Cortex of kidney (tissue), 1 donor: ENCODE data around the gene CROCC2.

ENCODE experiments used
- DNase-seq: peaks from one replicate; lab custom pipeline; 2025; lab: John Stamatoyannopoulos, UW

The CROCC2 gene

DNA sequence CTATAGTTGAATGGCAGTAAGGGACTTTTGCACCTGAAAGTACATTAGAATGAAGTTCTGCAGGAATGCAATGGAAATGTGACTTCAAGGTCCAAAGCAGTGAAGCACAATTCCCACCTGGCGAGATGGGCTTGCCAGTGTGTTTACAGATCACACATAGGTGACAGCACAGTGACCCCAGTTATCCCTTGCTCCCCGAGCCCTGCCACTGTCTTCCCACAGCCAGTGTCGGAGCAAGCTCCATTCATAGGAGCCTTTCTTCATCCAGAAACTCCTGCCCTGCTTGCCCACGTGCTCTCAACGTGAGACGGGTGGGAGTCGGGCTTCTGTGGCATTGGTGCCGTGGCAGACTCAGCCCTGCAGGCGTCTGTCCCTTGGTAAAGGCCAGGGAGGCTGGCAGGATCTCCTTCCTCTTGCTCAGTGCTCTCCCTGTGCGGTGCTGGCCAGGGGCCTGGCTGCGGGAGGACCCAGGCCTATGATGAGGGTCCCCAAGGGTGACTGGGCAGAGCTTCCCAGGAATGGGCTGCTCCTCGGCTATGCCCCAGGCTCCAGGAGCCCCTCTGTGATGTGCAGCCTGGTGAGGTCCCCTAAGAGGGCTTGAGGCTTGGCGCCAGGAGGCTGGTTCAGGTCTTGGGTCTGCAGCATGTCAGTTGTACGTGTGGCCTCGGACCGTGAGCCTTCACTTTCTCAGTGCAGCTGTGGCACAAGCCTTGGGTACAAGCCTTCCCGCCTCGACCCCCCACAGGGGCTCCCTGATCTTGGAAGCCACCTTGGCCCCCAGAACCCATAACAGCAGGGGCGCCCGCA is 132.4 kb downstream of the CROCC2 start:
- DNase-seq, result no peak

DNA sequence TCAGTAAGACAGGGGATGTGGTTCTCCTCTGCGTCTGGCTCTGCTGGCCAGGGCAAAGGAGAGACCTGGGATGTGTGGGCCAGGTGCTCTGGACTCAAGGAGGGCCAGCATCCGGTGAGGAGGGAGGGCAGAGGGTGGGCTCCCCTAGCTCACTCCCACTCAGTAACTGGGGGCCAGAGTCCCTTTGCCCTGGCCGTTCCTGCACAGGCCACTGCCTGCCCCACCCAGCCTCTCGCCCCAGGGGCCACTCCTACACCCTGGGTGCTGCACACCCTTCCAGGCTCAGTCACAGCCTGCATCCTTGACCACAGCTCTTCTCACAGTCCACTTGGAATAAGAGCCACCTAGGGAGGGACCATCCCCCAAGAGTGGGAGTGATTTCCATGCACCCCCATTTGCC is 133.3 kb downstream of the CROCC2 start:
- no peak for DNase-seq

DNA sequence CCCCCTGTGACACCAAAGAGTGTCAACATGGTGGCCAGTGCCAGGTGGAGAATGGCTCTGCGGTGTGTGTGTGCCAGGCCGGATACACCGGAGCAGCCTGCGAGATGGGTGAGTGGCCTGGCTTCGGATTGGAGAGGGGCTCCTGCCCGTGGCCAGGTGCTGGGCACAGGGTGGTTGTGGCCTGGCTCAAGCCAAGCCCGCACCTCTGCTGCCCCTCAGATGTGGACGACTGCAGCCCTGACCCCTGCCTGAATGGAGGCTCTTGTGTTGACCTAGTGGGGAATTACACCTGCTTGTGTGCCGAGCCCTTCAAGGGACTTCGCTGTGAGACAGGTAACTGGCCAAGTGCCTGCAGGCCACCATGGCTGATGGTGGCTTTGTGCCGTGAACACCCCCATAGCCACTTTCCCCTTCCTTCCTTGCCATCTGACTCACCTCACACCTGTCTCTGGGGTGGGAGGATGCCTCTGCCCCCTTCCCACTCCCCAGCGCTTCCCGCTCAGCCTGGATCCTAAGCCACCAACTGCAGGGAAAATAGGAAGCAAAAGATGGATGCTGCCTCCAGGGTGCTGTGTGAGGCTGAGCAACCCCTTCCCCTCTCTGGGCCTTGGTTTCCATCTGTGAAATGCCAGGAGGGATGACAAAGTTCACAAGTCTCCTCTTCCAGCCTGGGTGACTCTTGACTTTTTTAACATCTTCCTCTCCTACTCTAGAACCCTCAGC is 134.1 kb downstream of the CROCC2 start:
- no peak for DNase-seq

DNA sequence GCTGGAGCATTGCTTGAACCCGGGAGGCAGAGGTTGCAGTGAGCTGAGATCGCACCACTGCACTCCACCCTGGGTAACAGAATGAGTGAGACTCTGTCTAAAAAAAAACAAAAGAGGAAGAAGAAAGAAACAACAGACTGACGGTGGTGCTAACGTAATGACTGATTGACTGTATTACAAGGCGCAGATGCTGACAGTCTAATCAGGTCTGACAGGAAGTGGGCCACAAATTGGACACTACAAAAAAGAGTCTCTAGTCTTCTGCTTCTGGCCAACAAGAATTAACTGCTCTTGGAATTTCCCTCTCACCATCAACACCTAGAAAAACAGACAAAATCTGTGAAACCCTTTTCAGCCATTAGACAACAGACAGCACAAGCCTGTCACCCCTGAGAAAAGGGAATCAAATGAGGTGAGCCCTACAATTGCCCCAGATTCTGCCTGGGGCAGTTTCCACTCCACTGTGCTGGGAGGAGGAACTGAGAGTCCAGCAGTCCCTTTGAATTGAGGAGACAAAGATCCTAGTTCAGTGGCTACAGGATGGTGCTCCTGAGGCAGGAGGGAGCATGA is 135.5 kb downstream of the CROCC2 start:
- DNase-seq, result no peak
